K562 (cell line): ENCODE measurements around the gene CPNE8. TPM values are rescaled to one million over a fixed set of nuclear protein-coding genes. Genes with fewer than 3 reads are reported as not detected.

ENCODE experiments used
- ATAC-seq: fragments of 200-7000 bp; cut with Tn5 transposase; 3 replicates; pipeline ENCODE4 v1.9.1; 2020; ENCODE audit warnings: moderate library complexity
- BruUV-seq: library from RNA; stranded (reverse); fragments of 400-500 nt; replicated peaks from 2 replicates; lab custom pipeline; 2021; lab: Mats Ljungman, UMichigan
- CTCF ChIA-PET: fragments of 300-600 bp; formaldehyde crosslinking; extraction: SDS; loops from one replicate; lab custom pipeline; 2021; ENCODE audit warnings: low intra/inter-chr PET ratio; lab: Yijun Ruan, JAX
- POLR2A ChIA-PET: fragments of 300-600, 350-650 bp; sonication (Branson Sonifier 250); formaldehyde crosslinking; extraction: SDS; loops from one replicate; lab custom pipeline; 2021; ENCODE audit warnings: antibody characterized with exemption, inconsistent platforms; lab: Yijun Ruan, JAX
- DNase-seq, 4 experiments: peaks; one replicate each; pipeline versions ENCODE4 v3.0.0 to v3.0.0-alpha.2; 2011 to 2018; ENCODE audit warnings: low spot score in 3 of 4, mixed read lengths in 3 of 4; ENCODE audit errors: extremely low read depth in 1 of 4
- FAIRE-seq: peaks from 2 replicates; lab custom pipeline; 2011; peaks lifted over from hg19 to GRCh38; lab: Jason Lieb, UNC
- H2AFZ ChIP-seq: 2 replicates; pipeline ENCODE4 v1.6.0; 2011; ENCODE audit warnings: low read depth, low read length, control low read depth, inconsistent platforms
- H3K27ac ChIP-seq: fragments of 200-600 bp; 3 replicates; pipeline ENCODE4 v1.8.0; 2011; ENCODE audit warnings: low read depth, mild to moderate bottlenecking, control low read depth, inconsistent platforms, low read length, moderate library complexity, mixed read lengths; ENCODE audit errors: extremely low read depth
- H3K27me3 ChIP-seq, 2 experiments: fragments of 300-600 bp in 1 of 2; 2 replicates in 1 of 2; 3 replicates in 1 of 2; pipeline versions ENCODE4 v1.6.0 to v1.8.0; 2011; ENCODE audit warnings: inconsistent platforms in 2 of 2, low read length in 2 of 2, mild to moderate bottlenecking in 1 of 2, mixed read lengths in 1 of 2, moderate library complexity in 1 of 2; ENCODE audit not compliant: control insufficient read depth in 2 of 2, insufficient read depth in 2 of 2
- H3K36me3 ChIP-seq: fragments of 300-600 bp; 3 replicates; pipeline ENCODE4 v1.8.0; 2011; ENCODE audit warnings: mild to moderate bottlenecking, low read length, inconsistent platforms; ENCODE audit not compliant: control insufficient read depth, insufficient read depth
- H3K4me1 ChIP-seq, 2 experiments: fragments of 200-600 bp in 1 of 2; replicated peaks in 1 of 2; 2 replicates in 1 of 2; 3 replicates in 1 of 2; pipeline versions ENCODE4 v1.5.1 to v1.8.0; 2011; ENCODE audit warnings: inconsistent platforms in 2 of 2, low read length in 2 of 2, mild to moderate bottlenecking in 1 of 2, mixed read lengths in 1 of 2, moderate library complexity in 1 of 2; ENCODE audit not compliant: control insufficient read depth in 2 of 2, insufficient read depth in 2 of 2
- H3K4me2 ChIP-seq: 2 replicates; pipeline ENCODE4 v1.6.1; 2011; ENCODE audit warnings: low read length, control low read depth, inconsistent platforms, mixed read lengths; ENCODE audit not compliant: insufficient read depth
- H3K4me3 ChIP-seq: fragments of 200-600 bp; sonication (generic), shearing (Covaris generic); 2 replicates; pipeline ENCODE4 v1.5.1; 2016; ENCODE audit warnings: control low read depth, inconsistent platforms
- H3K79me2 ChIP-seq: fragments of 200-600 bp; 3 replicates; pipeline ENCODE4 v1.8.0; 2011; ENCODE audit warnings: low read length, inconsistent platforms; ENCODE audit not compliant: control insufficient read depth, insufficient read depth
- H3K9ac ChIP-seq, 2 experiments: 2 replicates each; pipeline versions ENCODE4 v1.6.0 to v1.6.1; 2011; ENCODE audit warnings: low read depth in 2 of 2, low read length in 2 of 2, control low read depth in 1 of 2, inconsistent platforms in 1 of 2, mild to moderate bottlenecking in 1 of 2, mixed read lengths in 1 of 2; ENCODE audit not compliant: insufficient read depth in 1 of 2
- H3K9me1 ChIP-seq: one replicate; pipeline ENCODE4 v1.6.0; 2011; ENCODE audit warnings: inconsistent platforms, mild to moderate bottlenecking, low read length, moderate library complexity; ENCODE audit not compliant: control insufficient read depth, insufficient read depth
- H3K9me3 ChIP-seq: replicated peaks from 2 replicates; pipeline ENCODE4 v1.5.1; 2011; ENCODE audit warnings: low read depth, low read length, inconsistent platforms; ENCODE audit not compliant: control insufficient read depth, insufficient read depth
- H4K20me1 ChIP-seq: replicated peaks from 2 replicates; pipeline ENCODE4 v1.6.1; 2011; ENCODE audit warnings: low read length, inconsistent platforms, mixed read lengths; ENCODE audit not compliant: control insufficient read depth, insufficient read depth
- ESRRB ChIP-seq: fragments of 250-450 bp; sonication (Bioruptor Pico); IDR thresholded peaks from 2 replicates; pipeline ENCODE4 v1.5.0; 2020; ENCODE audit warnings: mild to moderate bottlenecking, moderate library complexity, borderline replicate concordance
- GTF2A2 ChIP-seq: IDR thresholded peaks from 2 replicates; pipeline ENCODE4 v1.6.1; 2016; ENCODE audit warnings: mild to moderate bottlenecking, missing genetic modification characterization, missing compliant biosample characterization
- HDAC1 ChIP-seq, 2 experiments: fragments of 450-650 bp; IDR thresholded peaks; 2 replicates each; pipeline ENCODE4 v1.6.1; 2016 to 2017; ENCODE audit warnings: inconsistent platforms in 1 of 2, mild to moderate bottlenecking in 1 of 2, moderate library complexity in 1 of 2
- KDM5B ChIP-seq: fragments of 200-600 bp; sonication (generic); IDR thresholded peaks from 2 replicates; pipeline ENCODE4 v1.6.1; 2012; ENCODE audit warnings: low read depth, mild to moderate bottlenecking, moderate library complexity, low read length, control low read depth, inconsistent platforms; ENCODE audit not compliant: insufficient replicate concordance
- MTA2 ChIP-seq: fragments of 450-650 bp; IDR thresholded peaks from 2 replicates; pipeline ENCODE4 v1.6.1; 2016; ENCODE audit warnings: low read depth
- TOE1 ChIP-seq, 2 experiments: fragments of 450-650 bp in 1 of 2; sonication (generic) in 1 of 2; formaldehyde crosslinking in 1 of 2; IDR thresholded peaks; 2 replicates each; pipeline versions ENCODE4 v1.7.1 to v1.8.0; 2016 to 2022; ENCODE audit warnings: borderline replicate concordance in 2 of 2, mild to moderate bottlenecking in 2 of 2, antibody characterized with exemption in 1 of 2, inconsistent platforms in 1 of 2, low read depth in 1 of 2, missing genetic modification reagents in 1 of 2, moderate library complexity in 1 of 2
- U2AF1 ChIP-seq: fragments of 200-400 bp; formaldehyde crosslinking; optimal IDR thresholded peaks from 2 replicates; pipeline ENCODE3; 2017; ENCODE audit warnings: mild to moderate bottlenecking, low read depth, low read length, moderate library complexity
- ZNF12 ChIP-seq: sonication (generic); formaldehyde crosslinking; IDR thresholded peaks from 2 replicates; pipeline ENCODE4 v1.4.0; 2020; ENCODE audit warnings: mild to moderate bottlenecking, missing genetic modification reagents
- ZNF121 ChIP-seq: sonication (generic); formaldehyde crosslinking; conservative IDR thresholded peaks from 2 replicates; pipeline ENCODE4 v1.8.0; 2022; ENCODE audit warnings: missing genetic modification reagents
- ZNF197 ChIP-seq: fragments of 200-800 bp; sonication (Bioruptor generic); IDR thresholded peaks from 2 replicates; pipeline ENCODE4 v1.6.1; 2016; ENCODE audit warnings: low read depth, missing genetic modification characterization, missing compliant biosample characterization
- ZNF232 ChIP-seq: sonication (generic); formaldehyde crosslinking; IDR thresholded peaks from 2 replicates; pipeline ENCODE4 v1.8.0; 2022; ENCODE audit warnings: mild to moderate bottlenecking, missing genetic modification reagents
- ZNF408 ChIP-seq: fragments of 250-450 bp; sonication (Bioruptor Pico); IDR thresholded peaks from 2 replicates; pipeline ENCODE4 v1.4.0; 2020; ENCODE audit warnings: low read depth, mild to moderate bottlenecking, moderate library complexity
- WGBS: fragments of 100-300 bp; shearing (Covaris generic); methylation state at CpG from one replicate; pipeline ENCODE4 v1.1.6; 2016; ENCODE audit warnings: low coverage, mixed read lengths; ENCODE audit not compliant: insufficient coverage; ENCODE audit errors: missing lambda C conversion rate; 5-methylcytosine and 5-hydroxymethylcytosine counted together
- in situ Hi-C: fragments of 300-500 bp; cut with MboI; formaldehyde crosslinking; loops from 4 replicates; pipeline ENCODE4 v1.15.0; 2018; ENCODE audit warnings: inconsistent platforms, mixed read lengths
- intact Hi-C: fragments of 100-400 bp; cut with micrococcal nuclease; formaldehyde crosslinking; loops from 2 replicates; pipeline ENCODE4 v1.14.2; 2022
- polyA plus RNA-seq, 8 experiments: library from polyadenylated mRNA; depleted of rRNA in 4 of 8; stranded (reverse) in 5 of 8; unstranded in 3 of 8; fragments of >200 nt; fragmentation: Nextera tagmentation in 2 of 8; fragmentation: Illumina TruSeq in 1 of 8; extraction: Ambion mirVana in 2 of 8; extraction: Trizol in 1 of 8; gene quantifications; 2 replicates each; pipeline versions ENCODE4 v1.2.1 to v1.2.3, GENCODE V29; 2011 to 2014; ENCODE audit warnings: inconsistent platforms in 1 of 8, missing spikeins in 1 of 8
- total RNA-seq, 7 experiments: library from RNA; depleted of rRNA in 6 of 7; stranded (reverse); fragments of >200 nt in 6 of 7; fragmentation: Illumina TruSeq in 2 of 7; extraction: Trizol in 2 of 7; gene quantifications; 2 replicates each; pipeline versions ENCODE4 v1.2.1 to v1.2.3, GENCODE V29; 2011 to 2021; ENCODE audit warnings: low replicate concordance in 1 of 7
- TF ChIP-seq, protein P1 (sequence below): fragments of 200-800 bp; sonication (Bioruptor generic); IDR thresholded peaks from 2 replicates; pipeline ENCODE4 v1.6.1; 2017; ENCODE audit warnings: missing genetic modification characterization, missing compliant biosample characterization
- TF ChIP-seq, protein P2 (sequence below): fragments of 450-650 bp; formaldehyde crosslinking; IDR thresholded peaks from 2 replicates; pipeline ENCODE4 v1.4.0; 2020; ENCODE audit warnings: mild to moderate bottlenecking, mixed read lengths

The CPNE8 gene
- total and polyA plus RNA-seq, 9 of the 15 experiments (the other 6 are each of a cell fraction or from before 2014, with no cell fraction given), result 2.4 to 7.0 (median 4.2) TPM

DNA sequence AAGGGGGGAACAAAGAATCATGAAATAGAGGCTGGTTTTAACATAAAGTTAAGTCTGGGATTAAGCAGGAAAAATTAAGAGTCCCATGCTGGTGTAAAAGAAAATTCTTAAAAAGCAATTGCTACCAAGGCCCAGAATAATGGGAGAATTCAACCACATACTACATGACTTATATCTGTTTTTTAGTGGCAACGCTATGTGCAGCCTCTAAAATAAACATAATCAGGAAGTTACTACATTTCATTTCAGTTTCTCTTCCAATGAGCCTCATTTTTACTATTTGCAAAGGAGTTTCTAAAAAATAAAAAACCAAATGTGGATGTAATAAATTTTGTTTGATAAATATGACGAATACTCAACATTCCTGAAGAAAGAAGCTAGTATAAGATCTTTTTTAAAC lies 58.1 kb downstream of the CPNE8 start:
- Histone ChIP-seq H3K27ac (no peak overlapping the region), H3K4me1 (no peaks in the 10 kb centered on the region), H3K79me2 (no peaks in the 10 kb centered on the region), H2AFZ (no peak overlapping the region), H3K4me3 (no peak overlapping the region), H4K20me1 (no peaks in the 10 kb centered on the region), H3K4me2 (no peak overlapping the region), H3K9me3 (no peaks in the 10 kb centered on the region), H3K9ac (no peak overlapping the region), H3K36me3 (no peaks in the 10 kb centered on the region), H3K9me1 (no peaks in the 10 kb centered on the region), H3K27me3 (no peaks in the 10 kb centered on the region)
- CTCF ChIA-PET, result no interaction called here
- DNase-seq, result no peak
- no peak for FAIRE-seq
- no TSS peak for BruUV-seq
- no peak for ATAC-seq
- WGBS, result 34% methylated on average over 2 of the region's 2 CpGs
- POLR2A ChIA-PET, result interaction anchor here (0.5 kb wide), 1 partner anchor 366 kb away, joined by 5 read pairs; no protein-coding TSS in a partner anchor
- in situ Hi-C loops, result no loop called here
- no peak for TF ChIP-seq ZNF197 (CRISPR knock-in tag)
- no peak for TF ChIP-seq ZNF121 (CRISPR knock-in tag)
- TF ChIP-seq ZNF232 (CRISPR knock-in tag), result no peak
- TF ChIP-seq ZNF408 (CRISPR knock-in tag), result no peak
- intact Hi-C loops, result no loop called here

DNA sequence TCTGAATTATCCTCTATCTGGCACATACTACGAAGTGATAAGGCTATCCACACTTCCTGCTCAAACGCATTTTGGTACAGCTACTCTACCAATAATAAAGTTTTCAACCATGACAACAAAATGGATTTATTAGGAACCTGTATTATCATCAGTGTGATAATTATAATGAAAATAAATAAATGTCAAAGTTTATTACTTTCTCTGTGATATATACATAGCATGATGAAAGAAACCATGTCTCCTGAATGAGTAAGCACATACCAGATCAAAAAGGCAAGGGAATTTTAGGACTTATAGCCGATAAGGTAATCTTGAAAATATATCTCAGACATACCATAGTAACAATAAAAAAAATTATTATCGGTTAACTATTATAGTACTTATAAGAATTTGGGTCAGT lies 61.1 kb downstream of the CPNE8 start:
- BruUV-seq, result no TSS peak
- no peaks in the 10 kb centered on the region for H3K27me3 ChIP-seq
- no peaks in the 10 kb centered on the region for H4K20me1 ChIP-seq
- intact Hi-C loops, result no loop called here
- H3K79me2 ChIP-seq, result no peaks in the 10 kb centered on the region
- POLR2A ChIA-PET, result no interaction called here
- ATAC-seq (no peak), DNase-seq (no peak), FAIRE-seq (no peak)
- H3K36me3 ChIP-seq, result no peaks in the 10 kb centered on the region
- H3K9ac ChIP-seq, result no peak overlapping the region
- H3K4me3 ChIP-seq, result no peak overlapping the region
- no peak overlapping the region for H3K27ac ChIP-seq
- no peak overlapping the region for H2AFZ ChIP-seq
- in situ Hi-C loops, result no loop called here
- no peaks in the 10 kb centered on the region for H3K9me3 ChIP-seq
- H3K4me2 ChIP-seq, result no peak overlapping the region
- no peaks in the 10 kb centered on the region for H3K4me1 ChIP-seq
- no peaks in the 10 kb centered on the region for H3K9me1 ChIP-seq
- CTCF ChIA-PET, result no interaction called here
- 12% methylated on average over 4 of the region's 4 CpGs for WGBS
- TF ChIP-seq HDAC1 (IDR thresholded peaks at IDR 0.05) (no peak), ESRRB (CRISPR knock-in tag) (no peak), KDM5B (no peak), U2AF1 (no peak), MTA2 (no peak), TOE1 (IDR thresholded peaks at IDR 0.05; ENCODE audit: borderline replicate concordance) (no peak), TOE1 (CRISPR knock-in tag; IDR thresholded peaks at IDR 0.05; ENCODE audit: borderline replicate concordance, low read depth) (no peak), GTF2A2 (tag) (no peak), ZNF12 (CRISPR knock-in tag) (no peak)
- TF ChIP-seq, protein P1, sequence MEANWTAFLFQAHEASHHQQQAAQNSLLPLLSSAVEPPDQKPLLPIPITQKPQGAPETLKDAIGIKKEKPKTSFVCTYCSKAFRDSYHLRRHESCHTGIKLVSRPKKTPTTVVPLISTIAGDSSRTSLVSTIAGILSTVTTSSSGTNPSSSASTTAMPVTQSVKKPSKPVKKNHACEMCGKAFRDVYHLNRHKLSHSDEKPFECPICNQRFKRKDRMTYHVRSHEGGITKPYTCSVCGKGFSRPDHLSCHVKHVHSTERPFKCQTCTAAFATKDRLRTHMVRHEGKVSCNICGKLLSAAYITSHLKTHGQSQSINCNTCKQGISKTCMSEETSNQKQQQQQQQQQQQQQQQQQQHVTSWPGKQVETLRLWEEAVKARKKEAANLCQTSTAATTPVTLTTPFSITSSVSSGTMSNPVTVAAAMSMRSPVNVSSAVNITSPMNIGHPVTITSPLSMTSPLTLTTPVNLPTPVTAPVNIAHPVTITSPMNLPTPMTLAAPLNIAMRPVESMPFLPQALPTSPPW (CRISPR knock-in tag), result no peak
- TF ChIP-seq, protein P2, sequence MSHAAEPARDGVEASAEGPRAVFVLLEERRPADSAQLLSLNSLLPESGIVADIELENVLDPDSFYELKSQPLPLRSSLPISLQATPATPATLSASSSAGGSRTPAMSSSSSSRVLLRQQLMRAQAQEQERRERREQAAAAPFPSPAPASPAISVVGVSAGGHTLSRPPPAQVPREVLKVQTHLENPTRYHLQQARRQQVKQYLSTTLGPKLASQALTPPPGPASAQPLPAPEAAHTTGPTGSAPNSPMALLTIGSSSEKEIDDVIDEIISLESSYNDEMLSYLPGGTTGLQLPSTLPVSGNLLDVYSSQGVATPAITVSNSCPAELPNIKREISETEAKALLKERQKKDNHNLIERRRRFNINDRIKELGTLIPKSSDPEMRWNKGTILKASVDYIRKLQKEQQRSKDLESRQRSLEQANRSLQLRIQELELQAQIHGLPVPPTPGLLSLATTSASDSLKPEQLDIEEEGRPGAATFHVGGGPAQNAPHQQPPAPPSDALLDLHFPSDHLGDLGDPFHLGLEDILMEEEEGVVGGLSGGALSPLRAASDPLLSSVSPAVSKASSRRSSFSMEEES (CRISPR knock-in tag), result no peak
